Measurements from ENCODE around the gene OXGR1.
A peak's percentile ranks its signal among the peaks of the same experiment; 100 is the strongest.

DNA sequence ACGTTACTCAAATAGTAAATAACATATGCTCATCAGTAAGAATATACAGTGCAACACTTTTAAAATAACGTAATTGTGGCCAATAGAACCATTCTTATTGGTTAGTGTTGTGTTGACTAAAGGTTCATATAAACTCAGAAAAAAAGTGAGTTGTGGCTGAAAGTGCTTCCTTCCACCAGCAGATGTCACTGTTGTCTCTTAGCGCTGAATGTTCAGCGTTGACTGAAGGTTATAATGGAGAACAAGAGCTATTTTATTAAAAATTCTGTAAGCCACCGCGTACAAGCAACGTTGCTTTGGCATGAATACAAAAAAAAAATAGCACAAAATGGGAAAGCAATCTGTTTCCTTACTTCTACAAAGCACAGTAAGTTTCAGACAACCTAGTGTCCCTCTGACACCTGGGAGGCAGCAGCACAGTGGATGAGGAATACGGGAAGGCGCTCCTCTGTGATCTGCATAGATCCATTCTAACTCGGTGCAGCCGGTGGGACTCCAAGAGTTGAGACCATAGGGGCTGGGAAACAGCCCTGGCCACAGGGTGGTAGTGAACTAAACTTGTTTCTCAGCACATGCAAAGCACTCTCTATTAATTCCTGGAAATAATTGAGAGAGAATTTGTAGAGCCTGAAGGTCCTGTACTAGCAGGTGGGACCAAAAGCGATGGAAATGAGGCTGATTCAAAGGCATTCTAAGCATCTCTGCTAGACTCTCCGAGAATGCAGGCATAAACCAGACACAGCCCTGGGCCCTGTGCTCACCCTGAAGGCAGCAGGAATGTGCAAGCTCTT lies 23.9 kb upstream of the OXGR1 start:
- TF ChIP-seq POLR2AphosphoS5 (IDR thresholded peaks at IDR 0.05) = no peak
- TF ChIP-seq, protein P1, sequence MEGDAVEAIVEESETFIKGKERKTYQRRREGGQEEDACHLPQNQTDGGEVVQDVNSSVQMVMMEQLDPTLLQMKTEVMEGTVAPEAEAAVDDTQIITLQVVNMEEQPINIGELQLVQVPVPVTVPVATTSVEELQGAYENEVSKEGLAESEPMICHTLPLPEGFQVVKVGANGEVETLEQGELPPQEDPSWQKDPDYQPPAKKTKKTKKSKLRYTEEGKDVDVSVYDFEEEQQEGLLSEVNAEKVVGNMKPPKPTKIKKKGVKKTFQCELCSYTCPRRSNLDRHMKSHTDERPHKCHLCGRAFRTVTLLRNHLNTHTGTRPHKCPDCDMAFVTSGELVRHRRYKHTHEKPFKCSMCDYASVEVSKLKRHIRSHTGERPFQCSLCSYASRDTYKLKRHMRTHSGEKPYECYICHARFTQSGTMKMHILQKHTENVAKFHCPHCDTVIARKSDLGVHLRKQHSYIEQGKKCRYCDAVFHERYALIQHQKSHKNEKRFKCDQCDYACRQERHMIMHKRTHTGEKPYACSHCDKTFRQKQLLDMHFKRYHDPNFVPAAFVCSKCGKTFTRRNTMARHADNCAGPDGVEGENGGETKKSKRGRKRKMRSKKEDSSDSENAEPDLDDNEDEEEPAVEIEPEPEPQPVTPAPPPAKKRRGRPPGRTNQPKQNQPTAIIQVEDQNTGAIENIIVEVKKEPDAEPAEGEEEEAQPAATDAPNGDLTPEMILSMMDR (IDR thresholded peaks at IDR 0.05) = peak in 3 of 4 experiments; percentile 60 to 67 (median 65)
